HCT116 (cell line): ENCODE data around the gene NOL4L. TPM values are rescaled to one million over a fixed set of nuclear protein-coding genes. Genes with fewer than 3 reads are reported as not detected.

Experiments used
- ATAC-seq: fragments of 200-7000 bp; cut with Tn5 transposase; 2 replicates; pipeline ENCODE4 v1.9.1; 2020; ENCODE audit warnings: mild to moderate bottlenecking, moderate library complexity
- BruUV-seq: library from RNA; stranded (reverse); fragments of 400-500 nt; replicated peaks from 2 replicates; lab custom pipeline; 2021; lab: Mats Ljungman, UMichigan
- CTCF ChIA-PET: fragments of 300-600 bp; sonication (Branson Sonifier 250); formaldehyde crosslinking; loops from one replicate; lab custom pipeline; 2021; ENCODE audit warnings: antibody characterized with exemption; lab: Charles Lee
- POLR2A ChIA-PET: fragments of 300-600, 350-600 bp; sonication (Branson Sonifier 250); formaldehyde crosslinking; loops from one replicate; lab custom pipeline; 2021; ENCODE audit warnings: antibody characterized with exemption; lab: Charles Lee
- RAD21 ChIA-PET, 2 experiments: fragments of 300-600 bp; sonication (Branson Sonifier 250); formaldehyde crosslinking; loops; one replicate each; lab custom pipeline; 2023; ENCODE audit warnings: low total read pairs in 2 of 2; ENCODE audit not compliant: uncharacterized antibody in 2 of 2, unreplicated experiment in 2 of 2, low non-redundant PET in 1 of 2; lab: Charles Lee
- DNase-seq: peaks from one replicate; pipeline ENCODE4 v3.0.0-alpha.2; 2010; ENCODE audit warnings: low read depth, low spot score
- H2AFZ ChIP-seq: fragments of 200-600 bp; shearing (Covaris generic), sonication (generic); 2 replicates; pipeline ENCODE4 v1.6.1; 2017; ENCODE audit warnings: low read depth, mixed run types, mixed read lengths, antibody characterized with exemption, low read length; ENCODE audit not compliant: poor library complexity, severe bottlenecking
- H3K27ac ChIP-seq: 2 replicates; pipeline ENCODE4 v1.5.1; 2012; ENCODE audit warnings: low read depth, low read length
- H3K27me3 ChIP-seq: fragments of 200-600 bp; sonication (generic); 2 replicates; pipeline ENCODE4 v1.6.1; 2016; ENCODE audit warnings: mixed run types, low read length, mixed read lengths; ENCODE audit not compliant: insufficient read depth
- H3K36me3 ChIP-seq, 2 experiments: fragments of 200-500 bp in 1 of 2; fragments of 200-600 bp in 1 of 2; sonication (Bioruptor generic) in 1 of 2; sonication (generic) in 1 of 2; 2 replicates each; pipeline versions ENCODE4 v1.5.1 to v1.6.1; 2014 to 2016; ENCODE audit warnings: low read length in 2 of 2, inconsistent platforms in 1 of 2, mixed read lengths in 1 of 2, mixed run types in 1 of 2; ENCODE audit not compliant: insufficient read depth in 2 of 2, control insufficient read depth in 1 of 2
- H3K4me1 ChIP-seq, 2 experiments: fragments of 200-600 bp in 1 of 2; sonication (generic) in 1 of 2; 2 replicates each; pipeline versions ENCODE4 v1.5.1 to v1.6.1; 2012 to 2017; ENCODE audit warnings: low read length in 2 of 2, inconsistent platforms in 1 of 2, mild to moderate bottlenecking in 1 of 2, mixed read lengths in 1 of 2, mixed run types in 1 of 2, moderate library complexity in 1 of 2; ENCODE audit not compliant: insufficient read depth in 2 of 2, control insufficient read depth in 1 of 2
- H3K4me2 ChIP-seq: fragments of 200-600 bp; sonication (generic); 2 replicates; pipeline ENCODE4 v1.6.1; 2017; ENCODE audit warnings: mixed run types, low read length, mixed read lengths
- H3K4me3 ChIP-seq, 2 experiments: fragments of 200-600 bp in 1 of 2; sonication (generic) in 1 of 2; replicated peaks in 1 of 2; 2 replicates each; pipeline ENCODE4 v1.5.1; 2011 to 2016; ENCODE audit warnings: low read length in 2 of 2, control low read depth in 1 of 2, low read depth in 1 of 2, mild to moderate bottlenecking in 1 of 2, mixed read lengths in 1 of 2, mixed run types in 1 of 2
- H3K79me2 ChIP-seq: fragments of 200-600 bp; sonication (generic); 2 replicates; pipeline ENCODE4 v1.6.1; 2017; ENCODE audit warnings: mild to moderate bottlenecking, mixed run types, low read length, moderate library complexity, mixed read lengths; ENCODE audit not compliant: insufficient read depth
- H3K9ac ChIP-seq: fragments of 200-600 bp; sonication (generic); 2 replicates; pipeline ENCODE4 v1.6.1; 2016; ENCODE audit warnings: low read length, mixed read lengths
- H3K9me2 ChIP-seq: fragments of 200-600 bp; sonication (generic), shearing (Covaris generic); 2 replicates; pipeline ENCODE4 v1.6.1; 2017; ENCODE audit warnings: mixed run types, mild to moderate bottlenecking, moderate library complexity; ENCODE audit not compliant: insufficient read depth
- H3K9me3 ChIP-seq, 2 experiments: fragments of 200-500 bp in 1 of 2; fragments of 200-600 bp in 1 of 2; sonication (Bioruptor generic) in 1 of 2; sonication (generic) in 1 of 2; 2 replicates each; pipeline ENCODE4 v1.6.1; 2014 to 2017; ENCODE audit warnings: low read length in 2 of 2, mixed read lengths in 2 of 2, inconsistent platforms in 1 of 2, low read depth in 1 of 2, mild to moderate bottlenecking in 1 of 2, mixed run types in 1 of 2, moderate library complexity in 1 of 2; ENCODE audit not compliant: control insufficient read depth in 1 of 2, insufficient read depth in 1 of 2
- H4K20me1 ChIP-seq: fragments of 200-600 bp; sonication (generic), shearing (Covaris generic); 2 replicates; pipeline ENCODE4 v1.6.1; 2017; ENCODE audit warnings: mixed run types, mild to moderate bottlenecking, moderate library complexity; ENCODE audit not compliant: insufficient read depth
- CBX3 ChIP-seq: IDR thresholded peaks from 2 replicates; pipeline ENCODE4 v1.6.1; 2012; ENCODE audit warnings: low read depth
- CEBPB ChIP-seq: IDR thresholded peaks from 2 replicates; pipeline ENCODE4 v1.6.1; 2012; ENCODE audit warnings: low read depth
- EZH2 ChIP-seq: fragments of 200-600 bp; sonication (generic); IDR thresholded peaks from 2 replicates; pipeline ENCODE4 v1.6.1; 2017; ENCODE audit warnings: antibody characterized with exemption, mixed run types
- EZH2phosphoT487 ChIP-seq: fragments of 200-600 bp; IDR thresholded peaks from 2 replicates; pipeline ENCODE4 v1.6.1; 2018; ENCODE audit warnings: antibody characterized with exemption, borderline replicate concordance
- FOSL1 ChIP-seq: IDR thresholded peaks from 2 replicates; pipeline ENCODE4 v1.6.1; 2012; ENCODE audit warnings: low read depth
- JUND ChIP-seq: IDR thresholded peaks from 2 replicates; pipeline ENCODE4 v1.6.1; 2012
- POLR2AphosphoS5 ChIP-seq: IDR thresholded peaks from 2 replicates; pipeline ENCODE4 v1.6.1; 2011; ENCODE audit warnings: mild to moderate bottlenecking, low read depth, low read length, moderate library complexity
- SIN3A ChIP-seq: IDR thresholded peaks from 2 replicates; pipeline ENCODE4 v1.6.1; 2012; ENCODE audit warnings: low read depth
- SRF ChIP-seq: IDR thresholded peaks from 2 replicates; pipeline ENCODE4 v1.6.1; 2012; ENCODE audit warnings: low read depth
- ZFX ChIP-seq: fragments of 450-650 bp; IDR thresholded peaks from 2 replicates; pipeline ENCODE4 v1.6.1; 2017
- intact Hi-C: fragments of 100-400 bp; cut with micrococcal nuclease; formaldehyde crosslinking; loops from 2 replicates; pipeline ENCODE4 v1.10.0; 2022
- total RNA-seq: library from RNA; stranded (reverse); gene quantifications from one replicate; pipeline ENCODE4 v1.2.1, GENCODE V29; 2021; ENCODE audit not compliant: unreplicated experiment
- TF ChIP-seq, protein P1 (sequence below): IDR thresholded peaks from 2 replicates; pipeline ENCODE4 v1.6.1; 2012
- TF ChIP-seq, protein P2 (sequence below): IDR thresholded peaks from 2 replicates; pipeline ENCODE4 v1.6.1; 2012
- TF ChIP-seq, protein P3 (sequence below): IDR thresholded peaks from 2 replicates; pipeline ENCODE4 v1.6.1; 2011; ENCODE audit warnings: mild to moderate bottlenecking, low read length, moderate library complexity; ENCODE audit not compliant: insufficient replicate concordance; ENCODE audit errors: extremely low read depth
- TF ChIP-seq, protein P4 (sequence below), 3 experiments: fragments of 200-600 bp in 1 of 3; sonication (generic) in 1 of 3; IDR thresholded peaks in 2 of 3; conservative IDR thresholded peaks in 1 of 3; 2 replicates each; pipeline ENCODE4 v1.5.1; 2012 to 2017; ENCODE audit warnings: low read depth in 2 of 3, low read length in 2 of 3, antibody characterized with exemption in 1 of 3, borderline replicate concordance in 1 of 3, control low read depth in 1 of 3, mild to moderate bottlenecking in 1 of 3, mixed read lengths in 1 of 3, mixed run types in 1 of 3, moderate library complexity in 1 of 3; ENCODE audit not compliant: insufficient read depth in 1 of 3

Gene NOL4L
- total RNA-seq, 1 experiment from 2014 or later, result 5.9 TPM

DNA sequence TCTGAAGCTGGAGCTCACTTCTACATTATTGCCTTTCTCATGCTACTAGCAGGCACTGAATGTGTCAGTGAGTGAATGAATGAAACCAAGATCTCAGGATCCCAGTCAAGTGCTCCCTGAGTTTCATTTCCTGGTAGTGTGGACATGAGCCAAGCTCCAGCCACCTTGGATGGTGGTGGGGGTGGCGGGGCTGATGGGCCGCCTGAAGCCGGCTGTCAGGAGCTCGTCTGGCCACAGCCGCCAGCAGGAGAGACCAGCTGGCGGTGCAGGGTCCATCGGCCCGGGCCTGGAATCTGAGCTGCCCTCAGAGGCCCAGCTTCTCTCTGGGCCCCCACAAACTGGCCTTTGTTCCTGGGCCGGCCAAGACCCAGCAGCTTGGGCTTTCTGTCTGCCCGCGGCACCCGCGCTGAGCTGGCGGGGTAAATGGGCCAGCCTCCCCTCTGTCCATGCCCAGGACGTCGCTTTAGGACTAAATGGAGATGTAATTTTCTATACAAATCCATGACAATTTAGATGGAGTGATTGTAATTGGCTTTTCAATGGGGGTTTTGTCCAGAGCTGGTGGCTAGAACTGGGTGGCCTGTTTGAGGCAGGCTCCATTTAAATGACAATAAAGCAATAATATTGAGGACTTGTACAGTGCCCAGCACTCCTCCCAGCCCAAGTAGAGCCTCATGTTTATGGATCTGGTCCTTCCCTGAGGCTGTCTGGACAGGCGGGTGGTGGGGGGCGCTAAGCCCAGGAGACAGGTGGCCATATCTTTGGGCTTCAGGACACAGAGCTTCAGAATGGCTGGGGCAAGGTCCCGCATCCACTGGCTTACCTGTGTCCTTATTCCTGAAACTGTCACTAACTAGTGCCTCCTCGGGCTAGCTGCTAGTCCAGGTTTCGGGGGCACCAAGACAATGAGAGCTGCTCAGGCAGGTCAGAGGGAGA lies 43.5 kb downstream of the NOL4L start:
- H3K4me3 ChIP-seq, result no peak overlapping the region
- H3K4me1 ChIP-seq, result peaks cover 18 to 47% of the 10 kb centered on the region in 2 experiments; a peak in 3 of 4 replicates
- no TSS peak for BruUV-seq
- RAD21 ChIA-PET, result no interaction called here
- no peak overlapping the region for H3K4me2 ChIP-seq
- intact Hi-C loops, result no loop called here
- H2AFZ ChIP-seq, result no peak overlapping the region
- no peak overlapping the region for H3K27ac ChIP-seq
- H3K79me2 ChIP-seq, result no peaks in the 10 kb centered on the region
- H4K20me1 ChIP-seq, result no peaks in the 10 kb centered on the region
- no peak for DNase-seq
- no peaks in the 10 kb centered on the region for H3K9me3 ChIP-seq
- no peaks in the 10 kb centered on the region for H3K9me2 ChIP-seq
- CTCF ChIA-PET, result no interaction called here
- TF ChIP-seq, protein P1, sequence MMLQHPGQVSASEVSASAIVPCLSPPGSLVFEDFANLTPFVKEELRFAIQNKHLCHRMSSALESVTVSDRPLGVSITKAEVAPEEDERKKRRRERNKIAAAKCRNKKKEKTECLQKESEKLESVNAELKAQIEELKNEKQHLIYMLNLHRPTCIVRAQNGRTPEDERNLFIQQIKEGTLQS, result no peak
- TF ChIP-seq POLR2AphosphoS5 (no peak), CEBPB (no peak), ZFX (no peak)
- TF ChIP-seq, protein P2, sequence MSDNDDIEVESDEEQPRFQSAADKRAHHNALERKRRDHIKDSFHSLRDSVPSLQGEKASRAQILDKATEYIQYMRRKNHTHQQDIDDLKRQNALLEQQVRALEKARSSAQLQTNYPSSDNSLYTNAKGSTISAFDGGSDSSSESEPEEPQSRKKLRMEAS, result no peak
- H3K27me3 ChIP-seq, result no peaks in the 10 kb centered on the region
- no peaks in the 10 kb centered on the region for H3K36me3 ChIP-seq
- POLR2A ChIA-PET, result no interaction called here
- no peak for ATAC-seq
- H3K9ac ChIP-seq, result no peak overlapping the region

DNA sequence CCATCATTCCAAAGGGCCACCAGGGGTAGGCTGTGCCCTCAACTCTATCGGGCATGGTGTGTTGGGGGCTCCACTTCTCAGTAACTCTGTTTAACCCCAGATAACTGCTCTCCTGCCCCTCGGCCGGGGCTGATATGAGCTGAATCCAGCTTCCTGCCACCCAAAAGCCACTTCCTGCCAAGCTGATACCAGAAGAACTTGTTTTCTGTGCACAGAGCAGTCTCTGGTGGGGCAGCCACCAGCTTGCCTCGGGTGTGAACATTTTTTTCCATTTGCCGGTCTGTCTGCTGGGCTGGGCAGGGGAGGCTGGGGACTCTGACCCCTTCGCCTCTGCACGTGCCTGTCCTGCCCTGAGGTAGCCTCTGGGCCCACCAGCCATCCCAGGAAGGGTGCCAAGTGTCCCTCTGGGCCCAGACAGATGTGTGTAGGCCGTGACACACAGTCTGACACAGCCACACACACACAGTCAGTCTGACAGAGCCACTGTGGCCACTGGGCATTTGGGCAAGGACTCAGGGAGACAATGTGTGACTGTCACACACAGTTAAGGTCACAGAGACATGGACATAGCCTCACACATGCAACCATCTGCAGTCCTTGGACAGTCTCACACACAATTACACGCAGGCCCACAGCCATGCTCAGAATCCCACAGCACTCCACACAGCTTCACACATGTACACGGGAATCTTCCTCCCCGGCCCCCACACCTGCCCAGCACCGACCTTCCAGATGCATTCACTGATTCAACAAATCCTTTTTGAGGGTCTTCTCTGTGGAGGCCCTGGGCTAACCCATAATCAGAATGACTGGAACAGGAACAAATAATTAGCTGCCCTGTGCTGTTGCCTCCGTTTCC lies 45.1 kb downstream of the NOL4L start:
- no peak overlapping the region for H2AFZ ChIP-seq
- H3K4me1 ChIP-seq, result peaks cover 13 to 48% of the 10 kb centered on the region in 2 experiments; a peak in 3 of 4 replicates
- ChIA-PET POLR2A (no interaction called here), CTCF (no interaction called here), RAD21 (no interaction called here)
- no peaks in the 10 kb centered on the region for H4K20me1 ChIP-seq
- intact Hi-C loops, result no loop called here
- no peaks in the 10 kb centered on the region for H3K9me2 ChIP-seq
- DNase-seq (no peak), ATAC-seq (no peak)
- no peaks in the 10 kb centered on the region for H3K79me2 ChIP-seq
- H3K27me3 ChIP-seq, result no peaks in the 10 kb centered on the region
- H3K9me3 ChIP-seq, result no peaks in the 10 kb centered on the region
- no peaks in the 10 kb centered on the region for H3K36me3 ChIP-seq
- H3K27ac ChIP-seq, result no peak overlapping the region
- H3K4me2 ChIP-seq, result 0 out of 2 replicates have a peak overlapping the region, but pooled peaks have one; percentile 19
- BruUV-seq, result no TSS peak
- H3K9ac ChIP-seq, result no peak overlapping the region
- no peak overlapping the region for H3K4me3 ChIP-seq
- no peak for TF ChIP-seq FOSL1
- TF ChIP-seq, protein P3, sequence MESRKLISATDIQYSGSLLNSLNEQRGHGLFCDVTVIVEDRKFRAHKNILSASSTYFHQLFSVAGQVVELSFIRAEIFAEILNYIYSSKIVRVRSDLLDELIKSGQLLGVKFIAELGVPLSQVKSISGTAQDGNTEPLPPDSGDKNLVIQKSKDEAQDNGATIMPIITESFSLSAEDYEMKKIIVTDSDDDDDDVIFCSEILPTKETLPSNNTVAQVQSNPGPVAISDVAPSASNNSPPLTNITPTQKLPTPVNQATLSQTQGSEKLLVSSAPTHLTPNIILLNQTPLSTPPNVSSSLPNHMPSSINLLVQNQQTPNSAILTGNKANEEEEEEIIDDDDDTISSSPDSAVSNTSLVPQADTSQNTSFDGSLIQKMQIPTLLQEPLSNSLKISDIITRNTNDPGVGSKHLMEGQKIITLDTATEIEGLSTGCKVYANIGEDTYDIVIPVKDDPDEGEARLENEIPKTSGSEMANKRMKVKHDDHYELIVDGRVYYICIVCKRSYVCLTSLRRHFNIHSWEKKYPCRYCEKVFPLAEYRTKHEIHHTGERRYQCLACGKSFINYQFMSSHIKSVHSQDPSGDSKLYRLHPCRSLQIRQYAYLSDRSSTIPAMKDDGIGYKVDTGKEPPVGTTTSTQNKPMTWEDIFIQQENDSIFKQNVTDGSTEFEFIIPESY, result no peak
- no peak for TF ChIP-seq SIN3A
- no peak for TF ChIP-seq JUND
- no peak for TF ChIP-seq EZH2phosphoT487
- TF ChIP-seq, protein P4, sequence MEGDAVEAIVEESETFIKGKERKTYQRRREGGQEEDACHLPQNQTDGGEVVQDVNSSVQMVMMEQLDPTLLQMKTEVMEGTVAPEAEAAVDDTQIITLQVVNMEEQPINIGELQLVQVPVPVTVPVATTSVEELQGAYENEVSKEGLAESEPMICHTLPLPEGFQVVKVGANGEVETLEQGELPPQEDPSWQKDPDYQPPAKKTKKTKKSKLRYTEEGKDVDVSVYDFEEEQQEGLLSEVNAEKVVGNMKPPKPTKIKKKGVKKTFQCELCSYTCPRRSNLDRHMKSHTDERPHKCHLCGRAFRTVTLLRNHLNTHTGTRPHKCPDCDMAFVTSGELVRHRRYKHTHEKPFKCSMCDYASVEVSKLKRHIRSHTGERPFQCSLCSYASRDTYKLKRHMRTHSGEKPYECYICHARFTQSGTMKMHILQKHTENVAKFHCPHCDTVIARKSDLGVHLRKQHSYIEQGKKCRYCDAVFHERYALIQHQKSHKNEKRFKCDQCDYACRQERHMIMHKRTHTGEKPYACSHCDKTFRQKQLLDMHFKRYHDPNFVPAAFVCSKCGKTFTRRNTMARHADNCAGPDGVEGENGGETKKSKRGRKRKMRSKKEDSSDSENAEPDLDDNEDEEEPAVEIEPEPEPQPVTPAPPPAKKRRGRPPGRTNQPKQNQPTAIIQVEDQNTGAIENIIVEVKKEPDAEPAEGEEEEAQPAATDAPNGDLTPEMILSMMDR (IDR thresholded peaks at IDR 0.05 in 2 of 3, conservative IDR thresholded peaks at IDR 0.05 in 1 of 3; ENCODE audit: borderline replicate concordance in 1 of 3, insufficient read depth in 1 of 3, low read depth in 2 of 3, low read length in 2 of 3), result no peak
- no peak for TF ChIP-seq CBX3
- TF ChIP-seq SRF, result no peak
- no peak for TF ChIP-seq EZH2
- TF ChIP-seq CEBPB, result no peak
